HCEC 1CT (cell line): ENCODE data around the gene ARHGAP8.

ENCODE experiments used
- DNase-seq: peaks from one replicate; pipeline ENCODE4 v3.0.0-alpha.2; 2017

Gene ARHGAP8

GRCh38 chr22:44865193-44866057 lies 113.0 kb downstream of the ARHGAP8 start:
- DNase-seq = no peak

GRCh38 chr22:44869196-44869595 lies 116.8 kb downstream of the ARHGAP8 start:
- DNase-seq = no peak

GRCh38 chr22:44870021-44870420 lies 117.6 kb downstream of the ARHGAP8 start:
- DNase-seq = no peak

- DNase-seq = no peak
Measured at GRCh38 chr22:44871782-44872181, 119.4 kb downstream of the ARHGAP8 start.

GRCh38 chr22:44876921-44877320 lies 124.5 kb downstream of the ARHGAP8 start:
- no peak for DNase-seq

GRCh38 chr22:44878483-44879300 lies 126.3 kb downstream of the ARHGAP8 start:
- DNase-seq = no peak

GRCh38 chr22:44879301-44879680 lies 126.9 kb downstream of the ARHGAP8 start:
- DNase-seq = no peak

GRCh38 chr22:44880610-44881290 lies 128.4 kb downstream of the ARHGAP8 start:
- DNase-seq = no peak

GRCh38 chr22:44881624-44882023 lies 129.2 kb downstream of the ARHGAP8 start:
- no peak for DNase-seq

- no peak for DNase-seq
Measured at GRCh38 chr22:44882226-44882905, 130.0 kb downstream of the ARHGAP8 start.

GRCh38 chr22:44883011-44883421 lies 130.6 kb downstream of the ARHGAP8 start:
- DNase-seq = no peak

- no peak for DNase-seq
Measured at GRCh38 chr22:44884562-44884961, 132.2 kb downstream of the ARHGAP8 start.

GRCh38 chr22:44884968-44885805 lies 132.8 kb downstream of the ARHGAP8 start:
- no peak for DNase-seq

- DNase-seq = no peak
Measured at GRCh38 chr22:44885806-44886360, 133.5 kb downstream of the ARHGAP8 start.

GRCh38 chr22:44887941-44888366 lies 135.6 kb downstream of the ARHGAP8 start:
- DNase-seq = no peak

GRCh38 chr22:44888491-44889254 lies 136.3 kb downstream of the ARHGAP8 start:
- DNase-seq = no peak

GRCh38 chr22:44889255-44889878 lies 137.0 kb downstream of the ARHGAP8 start:
- no peak for DNase-seq

- DNase-seq = no peak
Measured at GRCh38 chr22:44890416-44891292, 138.3 kb downstream of the ARHGAP8 start.

- no peak for DNase-seq
Measured at GRCh38 chr22:44891293-44891747, 138.9 kb downstream of the ARHGAP8 start.
